ENCODE results near the gene FAM107B. TPM values are rescaled to one million over a fixed set of nuclear protein-coding genes. Genes with fewer than 3 reads are reported as not detected.
"Not testable (repeated sequence)": the region's sequence is repeated elsewhere in the genome, so short reads cannot be mapped to it uniquely, and the experiment has no call there.

Gene FAM107B
- total RNA-seq (2012; rRNA removed): 1.8 and 2.0 TPM in 2 replicates

DNA sequence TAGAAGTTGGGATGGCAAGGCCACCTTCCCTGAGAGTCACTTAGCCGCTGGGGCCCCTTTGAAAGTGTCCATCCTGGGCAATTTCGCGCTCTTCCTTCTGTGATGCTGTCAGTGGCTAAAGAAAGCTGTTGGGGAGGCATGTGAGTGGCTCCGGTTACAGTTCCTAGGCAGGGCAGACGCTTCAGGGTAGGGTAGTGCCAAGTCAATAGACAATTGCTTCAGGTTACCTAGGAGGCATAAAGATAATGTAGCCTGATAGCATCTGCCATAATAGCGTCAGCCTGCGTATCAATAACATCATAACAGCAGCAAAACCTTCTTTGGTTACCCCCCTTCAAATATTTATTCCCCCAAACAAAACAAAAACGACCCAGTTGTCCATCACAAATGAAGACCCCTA is at the start of gene FAM107B:
Gene FAM107B, minus strand, starts transcription at position 101 of the 400 bp plus-strand sequence. CDS start 234 bp downstream, outside the sequence.
- H3K27me3 ChIP-seq (ENCODE audit: control insufficient read depth, insufficient read depth, low read length): peaks cover 20% of the 10 kb centered on the region
- H3K36me3 ChIP-seq (ENCODE audit: insufficient read depth, low read length): no peaks in the 10 kb centered on the region
- H3K9me3 ChIP-seq (replicated peaks; ENCODE audit: low read length): no peaks in the 10 kb centered on the region
- H3K9ac ChIP-seq (ENCODE audit: low read depth, low read length): no peak within 1 kb of the TSS
- H3K4me1 ChIP-seq (ENCODE audit: control insufficient read depth, insufficient read depth, low read length): no peaks in the 10 kb centered on the region
- no peak within 1 kb of the TSS for H3K4me3 ChIP-seq (ENCODE audit: low read length)
- no peak within 1 kb of the TSS for H3K4me2 ChIP-seq (ENCODE audit: low read length)

- Histone ChIP-seq H3K4me2 (ENCODE audit: low read length) (no peak overlapping the region), H3K4me3 (ENCODE audit: low read length) (no peak overlapping the region), H3K4me1 (ENCODE audit: control insufficient read depth, insufficient read depth, low read length) (peaks cover 13% of the 10 kb centered on the region), H3K27me3 (ENCODE audit: control insufficient read depth, insufficient read depth, low read length) (peaks cover 6% of the 10 kb centered on the region), H3K9me3 (replicated peaks; ENCODE audit: low read length) (no peaks in the 10 kb centered on the region), H3K36me3 (ENCODE audit: insufficient read depth, low read length) (no peaks in the 10 kb centered on the region), H3K9ac (ENCODE audit: low read depth, low read length) (no peak overlapping the region)
Observed at GRCh38 chr10:14823966-14824365, 49.3 kb upstream of the FAM107B start.

GRCh38 chr10:14822879-14823755 is 48.4 kb upstream of the FAM107B start:
- no peak overlapping the region for H3K4me2 ChIP-seq (ENCODE audit: low read length)
- H3K36me3 ChIP-seq (ENCODE audit: insufficient read depth, low read length): no peaks in the 10 kb centered on the region
- H3K27me3 ChIP-seq (ENCODE audit: control insufficient read depth, insufficient read depth, low read length): peaks cover 6% of the 10 kb centered on the region
- no peak overlapping the region for H3K4me3 ChIP-seq (ENCODE audit: low read length)
- H3K9ac ChIP-seq (ENCODE audit: low read depth, low read length): no peak overlapping the region
- peaks cover 13% of the 10 kb centered on the region for H3K4me1 ChIP-seq (ENCODE audit: control insufficient read depth, insufficient read depth, low read length)
- no peaks in the 10 kb centered on the region for H3K9me3 ChIP-seq (replicated peaks; ENCODE audit: low read length)

- no peaks in the 10 kb centered on the region for H3K36me3 ChIP-seq (ENCODE audit: insufficient read depth, low read length)
Observed at GRCh38 chr10:14821635-14822375, 47.1 kb upstream of the FAM107B start.

DNA sequence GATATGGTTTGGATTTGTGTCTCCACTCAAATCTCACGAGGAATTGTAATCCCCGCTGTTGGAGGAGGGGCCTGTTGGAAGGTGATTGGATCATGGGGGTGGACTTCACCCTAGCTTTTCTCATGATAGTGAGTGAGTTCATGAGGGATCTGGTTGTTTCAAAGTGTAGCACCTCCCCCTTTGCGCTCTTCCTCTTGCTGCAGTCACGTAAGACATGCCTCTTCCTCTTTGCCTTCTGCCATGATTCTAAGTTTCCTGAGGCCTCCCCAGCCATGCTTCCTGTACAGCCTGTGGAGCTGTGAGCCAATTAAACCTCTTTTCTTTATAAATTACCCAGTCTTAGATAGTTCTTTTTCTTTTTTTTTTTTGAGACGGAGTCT is 46.1 kb upstream of the FAM107B start:
- Histone ChIP-seq H3K4me1 (ENCODE audit: control insufficient read depth, insufficient read depth, low read length) (peaks cover 13% of the 10 kb centered on the region), H3K36me3 (ENCODE audit: insufficient read depth, low read length) (no peaks in the 10 kb centered on the region), H3K4me2 (ENCODE audit: low read length) (no peak overlapping the region), H3K27me3 (ENCODE audit: control insufficient read depth, insufficient read depth, low read length) (no peaks in the 10 kb centered on the region), H3K9ac (ENCODE audit: low read depth, low read length) (no peak overlapping the region), H3K9me3 (replicated peaks; ENCODE audit: low read length) (no peaks in the 10 kb centered on the region), H3K4me3 (ENCODE audit: low read length) (no peak overlapping the region)

More at GRCh38 chr10:14821635-14822375, 47.1 kb upstream of the FAM107B start:
- Histone ChIP-seq H3K4me3 (ENCODE audit: low read length) (no peak overlapping the region), H3K4me1 (ENCODE audit: control insufficient read depth, insufficient read depth, low read length) (peaks cover 13% of the 10 kb centered on the region), H3K9me3 (replicated peaks; ENCODE audit: low read length) (no peaks in the 10 kb centered on the region), H3K9ac (ENCODE audit: low read depth, low read length) (no peak overlapping the region), H3K27me3 (ENCODE audit: control insufficient read depth, insufficient read depth, low read length) (peaks cover 6% of the 10 kb centered on the region), H3K4me2 (ENCODE audit: low read length) (no peak overlapping the region)

- Histone ChIP-seq H3K4me3 (ENCODE audit: low read length) (no peak overlapping the region), H3K36me3 (ENCODE audit: insufficient read depth, low read length) (no peaks in the 10 kb centered on the region), H3K4me1 (ENCODE audit: control insufficient read depth, insufficient read depth, low read length) (peaks cover 13% of the 10 kb centered on the region), H3K27me3 (ENCODE audit: control insufficient read depth, insufficient read depth, low read length) (no peaks in the 10 kb centered on the region), H3K9ac (ENCODE audit: low read depth, low read length) (no peak overlapping the region), H3K9me3 (replicated peaks; ENCODE audit: low read length) (no peaks in the 10 kb centered on the region), H3K4me2 (ENCODE audit: low read length) (no peak overlapping the region)
Observed at GRCh38 chr10:14820010-14820774, 45.5 kb upstream of the FAM107B start.

DNA sequence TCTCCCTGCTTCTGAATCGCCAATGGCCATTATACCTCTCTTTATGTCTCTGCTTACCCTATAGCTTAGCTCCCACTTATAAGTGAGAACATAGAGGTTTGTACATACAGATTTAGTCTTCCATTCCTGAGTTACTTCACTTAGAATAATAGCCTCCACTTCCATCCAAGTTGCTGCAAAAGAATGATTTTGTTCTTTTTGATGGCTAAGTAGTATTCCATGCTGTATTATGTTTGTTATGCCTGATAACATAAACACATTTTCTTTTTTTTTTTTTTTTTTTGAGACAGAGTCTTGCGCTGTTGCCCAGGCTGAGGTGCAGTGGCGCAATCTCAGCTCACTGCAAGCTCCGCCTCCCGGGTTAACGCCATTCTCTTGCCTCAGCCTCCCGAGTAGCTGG is 42.0 kb upstream of the FAM107B start:
- not testable (repeated sequence) for H3K4me2 ChIP-seq (ENCODE audit: low read length); H3K9ac ChIP-seq (ENCODE audit: low read depth, low read length); H3K36me3 ChIP-seq (ENCODE audit: insufficient read depth, low read length); H3K9me3 ChIP-seq (replicated peaks; ENCODE audit: low read length); H3K4me3 ChIP-seq (ENCODE audit: low read length); H3K27me3 ChIP-seq (ENCODE audit: control insufficient read depth, insufficient read depth, low read length)
- H3K4me1 ChIP-seq (ENCODE audit: control insufficient read depth, insufficient read depth, low read length): peaks cover 13% of the 10 kb centered on the region

DNA sequence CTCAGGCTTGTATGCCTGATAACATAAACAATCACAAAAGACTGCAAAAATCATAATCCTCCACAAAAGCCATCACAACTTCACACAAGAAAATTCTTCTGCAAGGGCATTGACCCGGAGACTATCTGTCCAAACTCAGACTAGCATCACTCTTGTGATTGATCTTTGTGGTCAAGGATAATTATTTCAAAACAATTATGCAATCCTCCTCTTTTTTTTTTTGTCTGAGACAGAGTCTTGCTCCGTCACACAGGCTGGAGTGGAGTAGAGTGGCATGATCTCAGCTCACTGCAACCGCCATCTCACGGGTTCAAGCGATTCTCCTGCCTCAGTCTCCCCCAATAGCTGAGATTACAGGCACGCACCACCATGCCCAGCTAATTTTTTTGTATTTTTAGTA is 41.0 kb upstream of the FAM107B start:
- Histone ChIP-seq H3K9me3 (replicated peaks; ENCODE audit: low read length) (no peaks in the 10 kb centered on the region), H3K36me3 (ENCODE audit: insufficient read depth, low read length) (no peaks in the 10 kb centered on the region), H3K4me2 (ENCODE audit: low read length) (no peak overlapping the region), H3K4me3 (ENCODE audit: low read length) (no peak overlapping the region), H3K4me1 (ENCODE audit: control insufficient read depth, insufficient read depth, low read length) (peaks cover 13% of the 10 kb centered on the region), H3K27me3 (ENCODE audit: control insufficient read depth, insufficient read depth, low read length) (peaks cover 7% of the 10 kb centered on the region), H3K9ac (ENCODE audit: low read depth, low read length) (no peak overlapping the region)

DNA sequence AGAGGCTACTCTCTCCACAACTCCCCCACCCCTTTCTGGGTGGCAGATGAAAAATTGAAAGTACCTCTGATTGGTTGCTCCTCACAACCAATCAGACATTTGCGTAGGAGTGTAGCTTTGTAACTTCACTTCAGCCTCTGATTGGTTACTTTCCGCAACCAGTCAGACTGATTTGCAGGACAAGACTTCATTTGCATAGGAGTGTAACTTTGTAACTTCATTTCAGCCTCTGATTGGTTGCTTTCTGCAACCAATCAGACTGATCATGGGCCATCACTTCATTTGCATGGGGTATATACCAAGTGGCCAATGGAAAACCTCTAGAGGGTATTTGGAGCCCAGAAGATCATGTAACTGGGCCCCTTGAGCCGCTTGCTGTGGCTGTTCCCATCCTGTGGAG is 37.6 kb upstream of the FAM107B start:
- Histone ChIP-seq H3K4me2 (ENCODE audit: low read length) (no peak overlapping the region), H3K4me3 (ENCODE audit: low read length) (no peak overlapping the region), H3K27me3 (ENCODE audit: control insufficient read depth, insufficient read depth, low read length) (peaks cover 7% of the 10 kb centered on the region), H3K4me1 (ENCODE audit: control insufficient read depth, insufficient read depth, low read length) (no peaks in the 10 kb centered on the region), H3K36me3 (ENCODE audit: insufficient read depth, low read length) (no peaks in the 10 kb centered on the region), H3K9me3 (replicated peaks; ENCODE audit: low read length) (no peaks in the 10 kb centered on the region), H3K9ac (ENCODE audit: low read depth, low read length) (no peak overlapping the region)

GRCh38 chr10:14810969-14811953 is 36.6 kb upstream of the FAM107B start:
- H3K4me1 ChIP-seq (ENCODE audit: control insufficient read depth, insufficient read depth, low read length): no peaks in the 10 kb centered on the region
- no peaks in the 10 kb centered on the region for H3K9me3 ChIP-seq (replicated peaks; ENCODE audit: low read length)
- H3K4me2 ChIP-seq (ENCODE audit: low read length): no peak overlapping the region
- H3K27me3 ChIP-seq (ENCODE audit: control insufficient read depth, insufficient read depth, low read length): peaks cover 12% of the 10 kb centered on the region
- no peak overlapping the region for H3K4me3 ChIP-seq (ENCODE audit: low read length)
- no peaks in the 10 kb centered on the region for H3K36me3 ChIP-seq (ENCODE audit: insufficient read depth, low read length)
- H3K9ac ChIP-seq (ENCODE audit: low read depth, low read length): no peak overlapping the region
